Left ventricle myocardium inferior (tissue), 1 donor: Measurements from ENCODE around the gene CFAP298. TPM values are rescaled to one million over a fixed set of nuclear protein-coding genes. Genes with fewer than 3 reads are reported as not detected.
"Not testable (repeated sequence)": the region's sequence is repeated elsewhere in the genome, so short reads cannot be mapped to it uniquely, and the experiment has no call there.

Source experiments
- DNase-seq: peaks from one replicate; pipeline ENCODE4 v3.0.0-alpha.2; 2020
- H3K27ac ChIP-seq: fragments of 200-600 bp; replicated peaks from 2 replicates; pipeline ENCODE4 v1.8.0; 2021
- H3K27me3 ChIP-seq: fragments of 200-600 bp; 2 replicates; pipeline ENCODE4 v1.8.0; 2021; ENCODE audit warnings: low read depth
- H3K36me3 ChIP-seq: fragments of 200-600 bp; 2 replicates; pipeline ENCODE4 v1.8.0; 2021
- H3K4me1 ChIP-seq: fragments of 200-600 bp; 2 replicates; pipeline ENCODE4 v1.8.0; 2021
- H3K4me3 ChIP-seq: fragments of 200-600 bp; 2 replicates; pipeline ENCODE4 v1.8.0; 2021; ENCODE audit warnings: mild to moderate bottlenecking, moderate library complexity
- H3K9me3 ChIP-seq: fragments of 200-600 bp; replicated peaks from 2 replicates; pipeline ENCODE4 v1.8.0; 2021
- intact Hi-C: fragments of 100-400 bp; cut with micrococcal nuclease; formaldehyde crosslinking; loops from one replicate; pipeline ENCODE4 v1.11.0; 2022
- total RNA-seq: library from RNA; stranded (reverse); fragmentation: NEBNext Ultra II Directional; extraction: Animal tissue kit (Norgen Biotek cat#: 25700); gene quantifications from one replicate; pipeline ENCODE4 v1.2.1, GENCODE V29; 2021
- TF ChIP-seq, protein P1 (sequence below): fragments of 200-600 bp; IDR thresholded peaks from 2 replicates; pipeline ENCODE4 v1.8.0; 2021; ENCODE audit warnings: antibody characterized with exemption, mild to moderate bottlenecking, borderline replicate concordance
- donor health status: DM: no; HTN: yes; CAD: no; lungs with severe emphysema.

Gene CFAP298
- total RNA-seq, 1 donor from 2014 or later = 20.2 TPM

DNA sequence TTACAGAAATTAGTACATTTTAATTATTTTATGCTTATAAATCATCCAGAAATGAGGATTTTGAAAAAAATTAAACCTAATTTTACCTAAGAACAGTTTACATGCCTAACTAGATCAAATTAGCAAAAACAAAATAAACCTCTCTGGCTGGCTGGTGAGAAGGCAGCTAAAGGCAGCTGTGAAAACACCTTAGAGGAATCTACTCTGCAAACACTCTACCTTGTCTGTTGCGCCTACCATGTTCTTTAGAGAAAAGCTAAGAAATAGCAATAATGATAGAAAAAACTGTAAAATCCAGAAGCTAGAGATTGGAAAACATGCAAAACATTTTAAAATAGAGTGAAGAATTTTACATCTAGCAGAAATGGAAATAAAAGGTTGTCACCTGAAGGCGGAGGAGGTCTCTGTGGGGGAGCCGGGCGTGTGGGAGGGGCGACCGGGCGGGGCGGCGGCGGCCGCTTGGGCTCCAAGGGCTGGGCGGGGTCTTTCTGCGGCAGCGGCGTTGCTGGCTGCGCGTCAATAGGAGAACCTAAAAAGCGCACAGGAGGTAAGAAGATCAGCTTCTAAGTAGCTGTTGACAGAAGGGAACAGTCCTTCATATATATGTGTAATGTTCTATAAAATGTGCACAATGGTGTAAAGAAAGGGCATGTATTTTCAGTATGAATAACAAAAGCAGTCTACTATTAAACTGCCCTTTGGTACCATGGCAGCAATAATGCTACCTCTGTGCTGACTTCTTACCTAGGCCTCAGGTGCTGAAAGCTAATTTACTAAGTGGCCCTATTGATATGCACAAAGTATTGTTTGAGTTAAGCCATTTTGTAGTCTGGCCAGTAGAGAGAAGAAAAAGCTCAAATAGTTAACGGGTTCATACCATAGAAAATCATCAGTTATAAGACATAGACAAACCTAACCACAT lies 33.3 kb upstream of the CFAP298 start:
- H3K9me3 ChIP-seq = no peaks in the 10 kb centered on the region
- H3K4me3 ChIP-seq = no peak overlapping the region
- H3K36me3 ChIP-seq = peaks cover 87% of the 10 kb centered on the region
- no peak overlapping the region for H3K27ac ChIP-seq
- TF ChIP-seq, protein P1, sequence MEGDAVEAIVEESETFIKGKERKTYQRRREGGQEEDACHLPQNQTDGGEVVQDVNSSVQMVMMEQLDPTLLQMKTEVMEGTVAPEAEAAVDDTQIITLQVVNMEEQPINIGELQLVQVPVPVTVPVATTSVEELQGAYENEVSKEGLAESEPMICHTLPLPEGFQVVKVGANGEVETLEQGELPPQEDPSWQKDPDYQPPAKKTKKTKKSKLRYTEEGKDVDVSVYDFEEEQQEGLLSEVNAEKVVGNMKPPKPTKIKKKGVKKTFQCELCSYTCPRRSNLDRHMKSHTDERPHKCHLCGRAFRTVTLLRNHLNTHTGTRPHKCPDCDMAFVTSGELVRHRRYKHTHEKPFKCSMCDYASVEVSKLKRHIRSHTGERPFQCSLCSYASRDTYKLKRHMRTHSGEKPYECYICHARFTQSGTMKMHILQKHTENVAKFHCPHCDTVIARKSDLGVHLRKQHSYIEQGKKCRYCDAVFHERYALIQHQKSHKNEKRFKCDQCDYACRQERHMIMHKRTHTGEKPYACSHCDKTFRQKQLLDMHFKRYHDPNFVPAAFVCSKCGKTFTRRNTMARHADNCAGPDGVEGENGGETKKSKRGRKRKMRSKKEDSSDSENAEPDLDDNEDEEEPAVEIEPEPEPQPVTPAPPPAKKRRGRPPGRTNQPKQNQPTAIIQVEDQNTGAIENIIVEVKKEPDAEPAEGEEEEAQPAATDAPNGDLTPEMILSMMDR = no peak
- no peaks in the 10 kb centered on the region for H3K4me1 ChIP-seq
- intact Hi-C loops = no loop called here
- H3K27me3 ChIP-seq = no peaks in the 10 kb centered on the region
- no peak for DNase-seq

DNA sequence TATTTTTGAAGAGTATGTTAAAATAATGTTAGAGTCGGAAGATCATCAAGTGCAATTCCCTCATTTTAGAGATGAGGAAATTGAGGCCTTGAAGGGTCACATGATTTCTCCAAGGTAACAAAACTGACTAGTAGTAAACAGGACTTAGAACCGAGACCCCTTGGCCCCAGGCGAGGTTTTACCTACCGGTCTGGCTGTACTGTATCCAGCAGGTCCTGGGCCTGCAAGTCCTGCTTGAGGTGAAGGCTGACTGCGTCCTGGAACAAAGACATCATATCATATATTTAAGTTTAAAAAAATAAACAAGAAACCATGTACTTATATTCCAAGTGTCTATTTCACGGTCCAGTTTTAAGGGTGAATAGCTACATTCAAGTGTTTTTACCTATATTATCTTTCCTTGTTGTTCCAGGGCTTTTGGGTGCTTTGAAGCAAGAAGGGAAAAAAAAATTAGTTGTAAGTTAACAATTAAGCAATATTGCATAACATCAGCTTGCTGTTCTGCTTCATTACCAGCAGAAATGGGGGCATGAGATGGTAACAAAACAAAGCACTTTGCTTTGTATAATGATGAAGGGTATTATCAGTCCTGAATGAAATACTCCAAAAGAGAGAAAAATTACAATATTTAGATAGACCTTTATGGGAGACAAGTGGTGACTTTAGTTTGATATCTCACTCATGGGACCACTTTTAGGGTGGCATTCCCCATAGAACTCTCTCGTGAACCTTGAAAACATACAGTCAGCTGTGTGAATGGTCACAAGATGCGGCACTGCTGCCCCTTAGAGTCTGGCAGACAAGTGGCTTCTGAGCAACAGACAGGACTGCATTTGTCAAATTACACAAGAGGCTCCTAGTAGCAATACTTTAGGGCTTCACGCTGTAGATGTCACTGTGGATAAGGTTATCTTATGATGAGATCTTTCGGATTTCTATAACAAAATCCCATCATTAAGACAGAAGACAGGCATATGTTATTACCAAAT lies 29.8 kb upstream of the CFAP298 start:
- Histone ChIP-seq H3K36me3 (peaks cover 99% of the 10 kb centered on the region), H3K27ac (no peak overlapping the region), H3K27me3 (no peaks in the 10 kb centered on the region), H3K4me3 (no peak overlapping the region), H3K9me3 (no peaks in the 10 kb centered on the region), H3K4me1 (no peaks in the 10 kb centered on the region)
- DNase-seq = no peak
- TF ChIP-seq, protein P1 = no peak
- intact Hi-C loops = no loop called here

DNA sequence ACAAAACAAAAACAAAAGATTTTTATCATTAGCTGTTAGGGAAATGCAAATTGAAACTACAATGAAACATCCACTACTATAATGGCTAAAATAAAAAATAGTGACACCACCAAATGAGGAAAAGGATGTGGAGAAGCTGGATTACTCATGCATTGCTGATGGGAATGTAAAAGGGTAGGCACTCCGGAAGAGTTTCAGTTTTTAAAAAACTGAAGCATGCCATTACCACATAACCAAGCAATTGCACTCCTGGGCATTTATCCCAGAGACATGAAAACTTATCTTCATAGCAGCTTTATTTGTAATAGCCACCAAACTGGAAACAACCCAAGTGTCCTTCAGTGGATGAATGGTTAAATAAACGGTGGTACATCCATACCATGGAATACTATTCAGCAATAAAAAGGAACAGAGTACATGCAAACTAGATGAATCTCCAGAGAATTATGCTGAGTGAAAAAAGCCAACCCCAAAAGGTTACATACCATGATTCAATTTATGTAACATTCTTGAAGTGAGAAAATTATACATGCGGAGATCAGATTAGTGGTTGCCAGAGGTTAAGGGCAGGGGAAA lies 14.5 kb upstream of the CFAP298 start:
- DNase-seq = no peak
- Histone ChIP-seq H3K27ac (no peak overlapping the region), H3K4me1 (no peaks in the 10 kb centered on the region), H3K9me3 (peaks cover 7% of the 10 kb centered on the region), H3K36me3 (peaks cover 25% of the 10 kb centered on the region), H3K27me3 (peaks cover 19% of the 10 kb centered on the region), H3K4me3 (no peak overlapping the region)
- intact Hi-C loops = no loop called here
- TF ChIP-seq, protein P1 = no peak

DNA sequence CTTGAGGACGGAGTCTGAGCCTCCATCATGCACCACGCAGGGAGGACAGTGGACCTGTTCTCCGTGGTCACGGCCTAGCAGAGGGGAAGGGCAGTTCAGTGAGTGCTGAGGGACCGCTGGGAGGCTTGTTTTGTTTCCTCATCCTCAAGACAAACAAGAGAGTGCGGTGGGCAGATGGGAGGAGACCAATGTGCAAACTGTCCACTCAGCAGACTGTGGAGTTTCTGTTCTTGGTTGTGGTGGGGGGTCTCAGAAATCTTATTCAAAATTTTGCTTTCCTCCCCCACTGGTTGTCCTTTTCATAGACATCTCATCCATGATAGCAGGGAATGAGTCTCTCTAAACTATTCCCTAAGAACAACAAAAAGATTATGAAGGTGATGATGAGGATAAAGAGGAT lies 6.0 kb upstream of the CFAP298 start:
- DNase-seq, intact Hi-C loops: not testable (repeated sequence)

DNA sequence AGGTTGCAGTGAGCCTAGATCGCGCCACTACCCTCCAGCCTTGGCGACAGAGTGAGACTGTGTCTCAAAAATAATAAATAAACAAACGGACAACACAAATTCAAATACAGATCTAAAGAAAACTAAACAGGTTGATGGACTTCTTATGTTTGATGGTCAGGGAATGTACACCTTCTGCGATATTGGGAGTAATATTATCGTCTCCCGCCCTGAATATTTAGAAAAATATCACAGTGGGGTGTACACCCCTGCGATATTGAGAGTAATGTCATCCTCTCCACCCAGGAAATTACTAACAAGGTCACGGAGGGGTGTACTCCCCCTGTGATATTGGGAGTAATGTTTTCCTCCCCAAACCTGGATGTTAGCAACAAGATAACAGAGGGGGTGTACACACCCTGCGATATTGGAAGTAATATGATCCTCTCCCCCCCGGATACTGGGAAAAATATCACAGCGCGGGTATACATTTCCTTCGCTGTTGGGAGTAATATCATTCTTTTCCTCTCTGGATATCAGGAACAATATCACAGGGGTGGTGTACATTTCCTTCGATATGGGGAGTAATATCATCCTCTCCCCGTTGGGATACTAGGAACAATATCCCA lies 1.4 kb upstream of the CFAP298 start:
- Histone ChIP-seq H3K9me3 (no peaks in the 10 kb centered on the region), H3K27ac (peak overlapping the region; percentile 97), H3K27me3 (no peaks in the 10 kb centered on the region), H3K4me1 (peaks cover 41% of the 10 kb centered on the region), H3K36me3 (peaks cover 17% of the 10 kb centered on the region), H3K4me3 (peak overlapping the region; percentile 76)
- no peak for DNase-seq
- intact Hi-C loops = no loop called here
- TF ChIP-seq, protein P1 = no peak

More for the DNA sequence above, 6.0 kb upstream of the CFAP298 start:
- not testable (repeated sequence) for H3K9me3 ChIP-seq, H3K36me3 ChIP-seq, H3K27ac ChIP-seq, H3K4me1 ChIP-seq, H3K4me3 ChIP-seq
- H3K27me3 ChIP-seq = peaks cover 30% of the 10 kb centered on the region
